AG04449 (cell line): ENCODE measurements around the gene FOXP1.

Experiments used
- CTCF ChIA-PET: fragments of 350-600 bp; formaldehyde crosslinking; extraction: SDS; loops from one replicate; lab custom pipeline; 2021; ENCODE audit warnings: antibody characterized with exemption; lab: Yijun Ruan, JAX
- POLR2A ChIA-PET: fragments of 400-600, 350-600 bp; formaldehyde crosslinking; extraction: SDS; loops from one replicate; lab custom pipeline; 2020; ENCODE audit warnings: antibody characterized with exemption, inconsistent platforms; lab: Yijun Ruan, JAX
- DNase-seq: peaks from one replicate; pipeline ENCODE4 v3.0.0-alpha.2; 2010; ENCODE audit warnings: low read depth, low spot score
- H3K4me3 ChIP-seq: 2 replicates; pipeline ENCODE4 v1.5.1; 2011; ENCODE audit warnings: low read depth, mild to moderate bottlenecking, control low read depth, low read length
- CTCF ChIP-seq: IDR thresholded peaks from one replicate; pipeline ENCODE4 v1.5.1; 2011; ENCODE audit warnings: mild to moderate bottlenecking, moderate library complexity, low read length, control low read depth, inconsistent platforms; ENCODE audit not compliant: insufficient read depth; ENCODE audit errors: missing control alignments

FOXP1 gene

GRCh38 chr3:71307991-71308697 lies 275.4 kb downstream of the FOXP1 start:
- H3K4me3 ChIP-seq = no peak overlapping the region
- no peak for TF ChIP-seq CTCF
- ChIA-PET CTCF (no interaction called here), POLR2A (no interaction called here)
- DNase-seq = no peak

GRCh38 chr3:71305231-71306206 lies 278.0 kb downstream of the FOXP1 start:
- ChIA-PET CTCF (interaction anchor here (0.7 to 1.3 kb wide), 4 partner anchors 10 to 292 kb away, joined by 3 to 4 read pairs (median 3); no protein-coding TSS in a partner anchor), POLR2A (no interaction called here)
- TF ChIP-seq CTCF = no peak
- DNase-seq = no peak
- H3K4me3 ChIP-seq = no peak overlapping the region

- CTCF ChIA-PET = interaction anchor here (0.7 to 1.3 kb wide), 3 partner anchors 143 to 298 kb away, joined by 3 read pairs; no protein-coding TSS in a partner anchor
- no peak for TF ChIP-seq CTCF
- H3K4me3 ChIP-seq = no peak overlapping the region
Measured at GRCh38 chr3:71304684-71305083, 278.8 kb downstream of the FOXP1 start.

GRCh38 chr3:71304247-71304646 lies 279.3 kb downstream of the FOXP1 start:
- no peak overlapping the region for H3K4me3 ChIP-seq
- no peak for TF ChIP-seq CTCF
- POLR2A ChIA-PET = no interaction called here
- CTCF ChIA-PET = interaction anchor here (0.9 to 1.3 kb wide), 3 partner anchors 143 to 300 kb away, joined by 3 read pairs; no protein-coding TSS in a partner anchor
- DNase-seq = no peak

More at GRCh38 chr3:71304684-71305083, 278.8 kb downstream of the FOXP1 start:
- POLR2A ChIA-PET = no interaction called here
- no peak for DNase-seq

- DNase-seq = no peak
- POLR2A ChIA-PET = no interaction called here
- CTCF ChIA-PET = interaction anchor here (0.9 to 1.2 kb wide), 2 partner anchors 297 to 300 kb away, joined by 3 read pairs; no protein-coding TSS in a partner anchor
- TF ChIP-seq CTCF = no peak
- no peak overlapping the region for H3K4me3 ChIP-seq
Measured at GRCh38 chr3:71303627-71304200, 279.8 kb downstream of the FOXP1 start.
